SJSA1 (cell line): ENCODE results near the gene STRN3. TPM values are rescaled to one million over a fixed set of nuclear protein-coding genes. Genes with fewer than 3 reads are reported as not detected.
A peak's percentile ranks its signal among the peaks of the same experiment; 100 is the strongest.
"Not testable (repeated sequence)": the region's sequence is repeated elsewhere in the genome, so short reads cannot be mapped to it uniquely, and the experiment has no call there.

Source experiments
- DNase-seq, 2 experiments: peaks; one replicate each; pipeline ENCODE4 v3.0.0-alpha.2; 2015 to 2020; ENCODE audit warnings: low spot score in 2 of 2, low read depth in 1 of 2
- H3K27ac ChIP-seq: fragments of 250-450 bp; sonication (Bioruptor Pico); 2 replicates; pipeline ENCODE4 v1.5.1; 2020; ENCODE audit warnings: mild to moderate bottlenecking, moderate library complexity
- H3K27me3 ChIP-seq: fragments of 250-450 bp; sonication (Bioruptor Pico); replicated peaks from 2 replicates; pipeline ENCODE4 v1.5.1; 2020; ENCODE audit warnings: mild to moderate bottlenecking, moderate library complexity
- H3K36me3 ChIP-seq: fragments of 250-450 bp; sonication (Bioruptor Pico); 2 replicates; pipeline ENCODE4 v1.5.1; 2020; ENCODE audit warnings: mild to moderate bottlenecking
- H3K4me1 ChIP-seq: fragments of 250-450 bp; sonication (Bioruptor Pico); replicated peaks from 2 replicates; pipeline ENCODE4 v1.6.1; 2021; ENCODE audit warnings: mild to moderate bottlenecking
- H3K4me3 ChIP-seq: fragments of 250-450 bp; sonication (Bioruptor Pico); 2 replicates; pipeline ENCODE4 v1.5.1; 2020; ENCODE audit warnings: mild to moderate bottlenecking
- H3K9me3 ChIP-seq: fragments of 250-450 bp; sonication (Bioruptor Pico); replicated peaks from 2 replicates; pipeline ENCODE4 v1.5.1; 2020; ENCODE audit warnings: mild to moderate bottlenecking
- total RNA-seq: library from RNA; depleted of rRNA; stranded (reverse); fragments of >200 nt; shearing (Covaris generic); gene quantifications from 2 replicates; pipeline ENCODE4 v1.2.3, GENCODE V29; 2014

Gene STRN3
- total RNA-seq, 1 experiment from 2014 or later, result 52.2 TPM

DNA sequence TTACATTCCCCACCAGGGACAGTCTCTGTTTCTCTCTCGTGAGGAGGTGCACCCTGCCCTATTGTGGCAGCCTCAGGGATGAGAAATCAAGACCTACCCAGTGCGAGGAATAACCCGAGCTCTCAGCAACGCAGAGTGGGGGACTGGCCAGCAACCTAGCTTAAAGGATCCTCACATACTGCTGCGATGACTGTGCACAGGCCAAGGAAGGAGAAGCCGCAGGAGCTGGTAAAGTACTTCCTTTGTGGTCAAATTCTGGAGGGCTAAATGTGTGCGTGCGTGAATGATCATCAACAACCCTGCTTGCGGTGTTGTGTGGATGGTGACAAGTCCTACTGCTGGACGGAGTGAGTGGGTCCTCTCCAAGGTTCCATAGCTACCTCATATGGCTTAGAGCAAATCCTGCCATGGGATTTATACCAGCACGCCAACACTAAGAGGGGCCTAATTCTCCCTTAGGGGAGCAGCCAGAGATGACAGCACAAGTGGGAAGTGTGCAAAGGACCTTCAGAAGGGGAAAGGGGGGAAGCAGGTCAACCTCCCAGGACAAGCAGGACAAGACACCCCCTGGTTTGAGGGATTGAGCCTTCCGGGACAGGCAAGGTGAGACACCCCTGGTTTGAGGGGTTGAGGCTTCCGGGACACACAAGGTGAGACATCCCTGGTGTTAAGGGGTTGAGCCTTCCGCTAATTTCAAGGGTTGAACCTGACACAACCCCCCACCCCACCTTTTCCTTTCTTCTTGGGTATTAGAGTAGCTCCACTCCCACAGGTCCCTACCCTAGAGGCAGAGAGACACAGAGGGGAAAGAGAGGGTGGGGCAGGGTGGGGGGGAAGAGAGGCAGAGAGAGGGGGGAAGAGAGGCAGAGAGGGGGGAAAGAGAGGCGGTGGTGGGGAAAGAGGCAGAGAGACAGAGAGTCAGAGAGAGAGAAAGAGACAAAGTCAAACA lies 59.5 kb downstream of the STRN3 start:
- Histone ChIP-seq H3K27ac (peak overlapping the region; percentile 58), H3K36me3 (peaks cover 13% of the 10 kb centered on the region), H3K9me3 (0 out of 2 replicates have a peak, but pooled peaks cover 2% of the 10 kb centered on the region), H3K27me3 (no peaks in the 10 kb centered on the region), H3K4me1 (peaks cover 13% of the 10 kb centered on the region), H3K4me3 (no peak overlapping the region)
- peak; percentile 80 to 85 for DNase-seq

DNA sequence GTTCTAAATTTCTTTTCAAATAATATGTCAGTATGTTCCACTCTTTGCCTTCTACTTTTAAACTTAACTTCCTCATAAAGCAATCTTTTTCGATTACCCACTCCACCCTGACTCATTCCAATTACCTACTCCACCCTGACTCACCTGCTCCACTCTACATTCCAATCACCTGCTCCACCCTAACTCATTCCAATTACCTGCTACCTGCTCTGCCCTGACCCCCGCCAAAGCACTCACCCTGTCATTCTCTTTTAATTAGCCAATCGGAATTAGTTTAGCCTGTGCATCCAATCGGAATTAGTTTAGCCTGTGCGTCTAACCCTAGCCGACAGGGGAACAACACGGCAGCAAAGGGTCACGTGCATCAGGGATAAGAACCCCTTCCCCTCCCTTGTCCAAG lies 60.3 kb downstream of the STRN3 start:
- Histone ChIP-seq H3K36me3 (peaks cover 13% of the 10 kb centered on the region), H3K27ac (peak overlapping the region; percentile 31; the same call in 1 of the 2 replicates), H3K4me1 (peaks cover 13% of the 10 kb centered on the region)
- not testable (repeated sequence) for H3K27me3 ChIP-seq, H3K9me3 ChIP-seq, DNase-seq, H3K4me3 ChIP-seq

DNA sequence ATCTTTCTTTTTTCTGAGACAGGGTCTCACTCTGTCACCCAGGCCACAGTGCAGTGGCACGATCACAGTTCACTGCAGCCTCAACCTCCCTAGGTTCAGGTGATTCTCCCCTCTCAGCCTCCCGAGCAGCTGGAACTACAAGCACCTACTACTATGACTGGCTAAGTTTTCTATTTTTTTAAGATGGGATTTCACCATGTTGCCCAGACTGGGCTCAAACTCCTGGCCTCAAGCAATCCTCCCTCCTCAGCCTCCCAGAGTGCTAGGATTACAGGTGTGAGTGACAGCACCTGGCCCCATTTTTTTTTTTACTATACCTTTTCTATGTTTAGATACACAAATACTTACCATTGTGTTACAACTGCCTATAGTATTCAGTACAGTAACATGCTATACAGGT lies 63.6 kb downstream of the STRN3 start:
- H3K4me1 ChIP-seq, result peaks cover 13% of the 10 kb centered on the region
- not testable (repeated sequence) for DNase-seq, H3K27me3 ChIP-seq, H3K9me3 ChIP-seq, H3K27ac ChIP-seq, H3K4me3 ChIP-seq
- peaks cover 13% of the 10 kb centered on the region for H3K36me3 ChIP-seq

DNA sequence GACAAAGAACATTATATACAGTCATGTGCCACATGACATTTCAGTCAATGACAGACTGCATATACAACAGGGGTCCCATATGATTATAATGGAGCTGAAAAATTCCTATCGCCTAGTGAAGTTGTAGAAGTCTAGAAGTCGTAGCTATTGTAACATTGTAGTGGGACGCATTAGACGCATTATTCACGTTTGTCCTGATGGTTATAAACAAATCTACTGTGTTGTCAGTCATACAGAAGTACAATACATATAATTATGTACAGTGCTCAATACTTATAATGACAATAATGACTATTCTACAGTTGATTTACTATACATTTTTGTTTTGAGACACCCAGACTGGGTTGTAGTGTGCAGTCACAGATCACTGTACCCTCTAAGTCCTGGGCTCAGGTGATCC lies 64.8 kb downstream of the STRN3 start:
- Histone ChIP-seq H3K27ac (no peak overlapping the region), H3K9me3 (0 out of 2 replicates have a peak, but pooled peaks cover 2% of the 10 kb centered on the region)

DNA sequence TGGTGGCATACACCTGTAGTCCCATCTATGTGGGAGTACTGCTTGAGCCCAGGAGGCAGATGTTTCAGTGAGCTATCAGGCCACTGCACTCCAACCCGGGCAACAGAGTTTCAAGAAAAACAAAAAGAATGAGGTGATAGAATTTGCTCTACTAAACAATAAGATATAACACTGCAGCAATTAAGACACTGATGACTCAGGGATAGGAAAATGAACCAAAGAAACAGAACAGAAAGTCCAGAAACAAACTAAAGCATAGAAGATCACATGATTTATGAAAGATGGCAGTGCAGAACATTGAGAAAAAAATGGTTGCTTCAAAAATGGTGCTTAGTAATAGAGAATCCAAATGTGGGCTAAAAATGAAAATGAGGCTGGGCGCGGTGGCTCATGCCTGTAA lies 66.0 kb downstream of the STRN3 start:
- no peak overlapping the region for H3K4me3 ChIP-seq
- no peak for DNase-seq

More for the DNA sequence above, 64.8 kb downstream of the STRN3 start:
- Histone ChIP-seq H3K4me3 (no peak overlapping the region), H3K27me3 (no peaks in the 10 kb centered on the region), H3K4me1 (peaks cover 7% of the 10 kb centered on the region), H3K36me3 (peaks cover 12% of the 10 kb centered on the region)
- no peak for DNase-seq

DNA sequence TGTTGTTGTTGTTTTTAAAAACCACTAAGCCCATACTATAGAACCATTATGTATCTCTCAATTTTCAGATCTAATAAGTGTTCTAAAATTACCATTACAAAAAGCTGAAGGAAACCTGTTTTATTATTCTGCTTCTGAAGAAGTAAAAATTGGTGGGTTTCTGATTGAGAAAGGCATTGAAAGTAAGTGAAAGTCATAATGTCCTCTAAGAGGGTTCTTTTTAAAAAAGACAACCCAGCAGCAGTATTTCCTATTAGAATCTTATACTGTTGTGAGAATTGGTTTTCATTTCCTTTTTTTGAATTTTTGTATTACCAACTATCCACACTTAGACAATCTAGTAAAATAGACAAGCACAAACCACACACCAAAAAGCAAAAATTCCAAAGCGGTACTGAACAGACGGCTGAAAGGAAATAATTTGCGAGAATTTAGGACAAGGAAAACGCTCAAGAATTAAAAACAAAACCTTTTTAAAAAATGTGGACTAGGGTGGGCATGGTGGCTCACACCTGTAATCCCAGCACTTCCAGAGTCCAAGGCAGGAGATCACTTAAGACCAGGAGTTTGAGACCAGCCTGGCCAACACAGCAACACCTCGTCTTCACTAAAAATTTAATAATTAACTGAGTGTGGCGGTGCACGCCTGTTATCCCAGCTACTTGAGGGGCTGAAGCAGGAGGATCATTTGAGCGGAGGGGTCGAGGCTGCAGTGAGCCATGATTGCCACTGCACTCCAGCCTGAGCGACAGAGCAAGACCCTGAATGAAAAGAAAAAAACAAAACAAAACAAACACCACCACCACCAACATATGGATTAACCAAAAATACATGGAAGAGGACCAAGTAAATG lies 67.4 kb downstream of the STRN3 start:
- DNase-seq, result no peak
- H3K36me3 ChIP-seq, result peaks cover 8% of the 10 kb centered on the region
- no peaks in the 10 kb centered on the region for H3K27me3 ChIP-seq
- H3K9me3 ChIP-seq, result no peaks in the 10 kb centered on the region
- H3K27ac ChIP-seq, result no peak overlapping the region
- H3K4me1 ChIP-seq, result no peaks in the 10 kb centered on the region; the same call in 1 of the 2 replicates
- no peak overlapping the region for H3K4me3 ChIP-seq

More for the DNA sequence above, 66.0 kb downstream of the STRN3 start:
- H3K36me3 ChIP-seq, result peaks cover 11% of the 10 kb centered on the region
- H3K4me1 ChIP-seq, result no peaks in the 10 kb centered on the region; the same call in 1 of the 2 replicates
- H3K27ac ChIP-seq, result no peak overlapping the region
- H3K9me3 ChIP-seq, result 0 out of 2 replicates have a peak, but pooled peaks cover 2% of the 10 kb centered on the region
- no peaks in the 10 kb centered on the region for H3K27me3 ChIP-seq

DNA sequence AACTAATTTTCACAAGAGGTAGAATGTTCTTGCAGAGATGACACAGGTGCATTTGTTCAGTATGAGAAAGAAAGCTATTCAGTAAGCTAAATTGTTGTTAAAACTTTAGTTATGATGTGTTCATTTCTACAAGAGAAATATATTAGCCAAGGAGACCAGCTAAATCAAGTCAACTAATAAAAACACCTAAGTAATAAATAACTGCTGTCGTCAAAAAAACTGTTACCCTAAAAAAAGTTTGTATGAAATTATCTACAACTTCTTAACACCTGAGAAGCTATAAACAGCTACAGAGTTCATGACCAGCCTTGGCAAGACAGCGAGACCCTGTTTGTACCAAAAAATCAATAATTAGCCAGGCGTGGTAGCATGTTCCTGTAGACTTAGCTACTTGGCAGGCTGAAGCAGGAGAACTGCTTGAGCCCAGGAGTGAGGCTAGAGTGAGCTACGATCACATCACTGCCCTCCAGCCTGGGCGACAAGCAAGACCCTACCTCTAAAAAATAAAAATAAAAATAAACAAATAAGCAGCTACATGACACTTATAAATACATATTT lies 68.3 kb downstream of the STRN3 start:
- Histone ChIP-seq H3K9me3 (no peaks in the 10 kb centered on the region), H3K27ac (no peak overlapping the region), H3K4me3 (no peak overlapping the region), H3K4me1 (no peaks in the 10 kb centered on the region; the same call in 1 of the 2 replicates), H3K36me3 (peaks cover 15% of the 10 kb centered on the region), H3K27me3 (no peaks in the 10 kb centered on the region)
- DNase-seq, result no peak

DNA sequence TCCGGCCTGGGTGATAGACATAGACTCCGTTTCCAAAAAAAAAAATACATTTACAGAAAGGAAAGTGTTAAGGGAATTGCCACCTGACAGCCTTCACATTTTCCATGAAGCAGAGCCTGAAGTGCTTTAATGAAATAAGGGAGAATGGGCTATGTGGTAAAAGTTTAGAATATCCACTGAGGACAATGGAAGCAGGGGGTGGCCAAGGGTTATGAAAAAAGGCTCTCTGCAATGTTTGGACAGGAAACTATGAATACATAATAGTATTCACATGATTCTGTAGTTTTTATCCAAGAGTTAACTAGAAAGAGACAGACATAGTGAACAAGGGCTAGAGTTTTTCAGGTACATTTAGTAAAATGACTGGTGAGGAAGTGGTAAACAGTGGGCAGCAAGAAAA lies 76.5 kb downstream of the STRN3 start:
- Histone ChIP-seq H3K27ac (no peak overlapping the region), H3K4me1 (no peaks in the 10 kb centered on the region), H3K36me3 (peaks cover 65% of the 10 kb centered on the region), H3K27me3 (no peaks in the 10 kb centered on the region), H3K4me3 (no peak overlapping the region), H3K9me3 (no peaks in the 10 kb centered on the region)
- DNase-seq, result no peak

DNA sequence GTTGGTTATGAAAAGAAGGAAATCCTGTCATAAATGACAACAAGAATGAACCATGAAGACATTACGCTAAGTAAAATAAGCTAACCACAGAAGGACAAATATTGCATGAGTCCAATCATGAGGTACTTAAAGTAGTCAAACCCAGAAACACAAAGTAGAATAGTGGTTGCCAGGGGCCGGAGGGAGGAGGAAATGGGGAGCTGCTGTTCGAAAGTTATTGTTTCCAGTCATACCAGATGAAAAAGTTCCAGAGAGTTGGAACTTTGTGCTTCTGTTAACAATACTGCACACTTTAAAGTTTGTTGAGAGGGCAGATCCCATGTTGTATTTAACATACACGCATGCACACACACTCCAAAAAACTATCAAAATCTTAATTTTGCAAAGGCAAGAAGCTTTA lies 82.5 kb downstream of the STRN3 start:
- no peak for DNase-seq
- Histone ChIP-seq H3K4me3 (no peak overlapping the region), H3K27me3 (no peaks in the 10 kb centered on the region), H3K36me3 (peaks cover 58% of the 10 kb centered on the region), H3K27ac (no peak overlapping the region), H3K9me3 (no peaks in the 10 kb centered on the region), H3K4me1 (peaks cover 7% of the 10 kb centered on the region; the same call in 1 of the 2 replicates)

DNA sequence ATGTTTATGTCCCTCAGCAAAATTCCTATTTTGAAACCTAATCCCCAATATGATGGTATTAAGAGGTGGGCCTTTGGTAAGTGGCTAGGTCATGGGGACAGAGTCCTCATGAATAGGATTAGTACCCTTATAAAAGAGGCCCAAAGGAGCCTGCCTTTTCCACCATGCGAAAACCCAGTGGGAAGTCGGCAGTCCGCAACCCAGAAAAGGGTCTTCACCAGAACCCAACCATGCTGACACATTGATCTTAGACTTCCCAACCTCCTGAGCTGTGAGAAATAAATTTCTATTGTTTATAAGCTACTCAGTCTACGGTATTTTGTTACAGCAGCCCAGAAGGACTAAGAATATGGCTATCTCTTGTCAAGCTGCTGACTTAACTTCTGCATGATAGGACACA lies 85.3 kb downstream of the STRN3 start:
- no peak for DNase-seq
- no peaks in the 10 kb centered on the region for H3K27me3 ChIP-seq
- no peak overlapping the region for H3K4me3 ChIP-seq
- H3K27ac ChIP-seq, result no peak overlapping the region
- H3K4me1 ChIP-seq, result peaks cover 7% of the 10 kb centered on the region; the same call in 1 of the 2 replicates
- H3K36me3 ChIP-seq, result peaks cover 43% of the 10 kb centered on the region
- H3K9me3 ChIP-seq, result no peaks in the 10 kb centered on the region

DNA sequence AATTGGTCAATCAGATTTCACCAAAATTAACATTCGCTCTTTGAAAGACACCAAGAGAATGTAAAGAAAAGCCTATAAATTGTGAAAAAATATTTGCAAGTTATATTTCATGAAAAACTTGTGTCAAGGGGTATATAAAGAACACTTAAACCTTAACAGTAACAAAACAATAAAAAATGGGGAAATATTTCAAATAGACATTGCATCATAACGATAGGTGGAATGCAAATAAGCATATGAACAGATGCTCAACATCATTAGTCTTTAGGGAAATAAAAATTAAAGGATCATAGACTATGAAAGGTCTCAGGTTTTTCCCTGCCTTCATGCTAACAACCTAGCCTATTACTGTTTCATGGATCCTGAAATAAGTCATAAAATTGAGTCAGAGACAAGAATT lies 87.6 kb downstream of the STRN3 start:
- Histone ChIP-seq H3K27ac (no peak overlapping the region), H3K4me3 (no peak overlapping the region), H3K36me3 (peaks cover 50% of the 10 kb centered on the region), H3K27me3 (no peaks in the 10 kb centered on the region), H3K9me3 (no peaks in the 10 kb centered on the region), H3K4me1 (peaks cover 7% of the 10 kb centered on the region; the same call in 1 of the 2 replicates)
- DNase-seq, result no peak

DNA sequence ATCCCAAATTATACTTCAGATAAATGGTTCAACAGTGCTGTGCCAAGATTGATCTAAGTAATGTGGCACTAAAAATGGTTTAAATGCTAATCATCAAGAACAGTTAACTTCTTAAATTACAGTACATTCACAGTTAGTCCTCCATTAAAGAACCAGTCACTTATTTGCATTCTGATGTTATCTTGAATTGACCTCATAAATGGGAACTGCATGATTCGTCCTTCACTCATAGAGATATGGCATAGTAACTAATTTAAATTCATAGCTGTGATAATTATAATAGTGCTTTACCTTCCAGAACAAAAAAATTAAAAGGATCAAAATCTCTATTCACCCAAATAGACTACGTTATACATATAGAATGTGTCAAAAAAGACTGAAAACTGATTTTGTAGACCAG lies 90.7 kb downstream of the STRN3 start:
- Histone ChIP-seq H3K27ac (no peak overlapping the region), H3K27me3 (no peaks in the 10 kb centered on the region), H3K4me1 (no peaks in the 10 kb centered on the region), H3K36me3 (peaks cover 33% of the 10 kb centered on the region), H3K9me3 (no peaks in the 10 kb centered on the region), H3K4me3 (no peak overlapping the region)
- DNase-seq, result no peak

DNA sequence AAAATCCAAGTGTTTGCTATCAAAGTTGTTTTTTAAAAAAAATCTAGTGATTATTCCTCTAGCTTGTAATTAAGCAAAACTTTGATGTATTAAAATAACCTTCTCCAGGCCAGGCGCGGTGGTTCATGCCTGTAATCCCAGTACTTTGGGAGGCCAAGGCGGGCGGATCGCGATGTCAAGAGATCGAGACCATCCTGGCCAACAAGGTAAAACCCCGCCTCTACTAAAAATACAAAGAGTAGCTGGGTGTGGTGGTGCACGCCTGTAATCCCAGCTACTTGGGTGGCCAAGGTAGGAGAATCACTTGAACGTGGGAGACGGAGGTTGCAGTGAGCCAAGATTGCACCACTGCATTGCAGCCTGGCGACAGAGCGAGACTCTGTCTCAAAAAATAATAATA lies 92.2 kb downstream of the STRN3 start:
- H3K36me3 ChIP-seq, result peaks cover 33% of the 10 kb centered on the region
- not testable (repeated sequence) for H3K4me3 ChIP-seq, H3K27ac ChIP-seq, H3K27me3 ChIP-seq, DNase-seq, H3K4me1 ChIP-seq, H3K9me3 ChIP-seq
